ENCODE measurements around the gene HSPB9. TPM values are rescaled to one million over a fixed set of nuclear protein-coding genes. Genes with fewer than 3 reads are reported as not detected.

Gene HSPB9
- total RNA-seq, 1 donor from 2014 or later, result under 0.01 TPM

- DNase-seq (ENCODE audit: low read depth in 2 of 2), result peak; percentile 67 to 81
Observed at GRCh38 chr17:42101513-42102292, 20.9 kb upstream of the HSPB9 start.

- no peak for DNase-seq (ENCODE audit: low read depth in 2 of 2)
Observed at GRCh38 chr17:42103221-42103954, 19.2 kb upstream of the HSPB9 start.

GRCh38 chr17:42104264-42104663 lies 18.3 kb upstream of the HSPB9 start:
- DNase-seq (ENCODE audit: low read depth in 2 of 2), result no peak

- DNase-seq (ENCODE audit: low read depth in 2 of 2), result no peak
Observed at GRCh38 chr17:42106009-42106408, 16.6 kb upstream of the HSPB9 start.

- DNase-seq (ENCODE audit: low read depth in 2 of 2), result no peak
Observed at GRCh38 chr17:42107124-42107523, 15.5 kb upstream of the HSPB9 start.

GRCh38 chr17:42107597-42108576 lies 14.7 kb upstream of the HSPB9 start:
- DNase-seq (ENCODE audit: low read depth in 2 of 2), result peak; percentile 40 to 79

- DNase-seq (ENCODE audit: low read depth in 2 of 2), result no peak
Observed at GRCh38 chr17:42109086-42109485, 13.5 kb upstream of the HSPB9 start.

- no peak for DNase-seq (ENCODE audit: low read depth in 2 of 2)
Observed at GRCh38 chr17:42110301-42111264, 12.0 kb upstream of the HSPB9 start.

GRCh38 chr17:42111265-42111636 lies 11.4 kb upstream of the HSPB9 start:
- no peak for DNase-seq (ENCODE audit: low read depth in 2 of 2)

- DNase-seq (ENCODE audit: low read depth in 2 of 2), result peak in 1 of 2 donors; percentile 23
Observed at GRCh38 chr17:42111871-42112551, 10.6 kb upstream of the HSPB9 start.

- DNase-seq (ENCODE audit: low read depth in 2 of 2), result peak in 1 of 2 donors; percentile 84
Observed at GRCh38 chr17:42112552-42113176, 9.9 kb upstream of the HSPB9 start, which contains the start of gene DHX58. TSS of gene DHX58 (minus strand) at chr17:42112714. CDS start at chr17:42111892, 822 bp downstream.

- DNase-seq (ENCODE audit: low read depth in 2 of 2), result no peak
Observed at GRCh38 chr17:42113293-42114069, 9.1 kb upstream of the HSPB9 start.

- DNase-seq (ENCODE audit: low read depth in 2 of 2), result no peak
Observed at GRCh38 chr17:42114118-42114517, 8.5 kb upstream of the HSPB9 start.

- DNase-seq (ENCODE audit: low read depth in 2 of 2), result peak; percentile 67 to 78
Observed at GRCh38 chr17:42116705-42117396, 5.8 kb upstream of the HSPB9 start.

- no peak for DNase-seq (ENCODE audit: low read depth in 2 of 2)
Observed at GRCh38 chr17:42117397-42118125, 5.0 kb upstream of the HSPB9 start.

GRCh38 chr17:42118126-42118510 lies 4.5 kb upstream of the HSPB9 start:
- DNase-seq (ENCODE audit: low read depth in 2 of 2), result no peak

GRCh38 chr17:42118545-42118944 lies 4.1 kb upstream of the HSPB9 start:
- DNase-seq (ENCODE audit: low read depth in 2 of 2), result peak; percentile 36 to 56
